H9 (cell line): ENCODE data around the gene SURF2. TPM values are rescaled to one million over a fixed set of nuclear protein-coding genes. Genes with fewer than 3 reads are reported as not detected.

Source experiments
- DNase-seq: peaks from one replicate; pipeline ENCODE4 v3.0.0-alpha.2; 2017
- H2AFZ ChIP-seq: one replicate; pipeline ENCODE4 v1.6.1; 2013; ENCODE audit warnings: mild to moderate bottlenecking, low read length, control low read depth, moderate library complexity
- H2AK5ac ChIP-seq: 2 replicates; pipeline ENCODE4 v1.6.1; 2013; ENCODE audit warnings: low read length, control low read depth, mixed read lengths; ENCODE audit not compliant: insufficient read length
- H2BK120ac ChIP-seq: one replicate; pipeline ENCODE4 v1.6.1; 2013; ENCODE audit warnings: low read depth, mild to moderate bottlenecking, low read length, control low read depth, inconsistent platforms; ENCODE audit not compliant: poor library complexity, severe bottlenecking
- H2BK12ac ChIP-seq: 2 replicates; pipeline ENCODE4 v1.6.1; 2013; ENCODE audit warnings: low read length, control low read depth, mixed read lengths, low read depth; ENCODE audit not compliant: insufficient read length
- H2BK15ac ChIP-seq: 2 replicates; pipeline ENCODE4 v1.6.1; 2013; ENCODE audit warnings: low read depth, low read length, control low read depth
- H2BK20ac ChIP-seq: one replicate; pipeline ENCODE4 v1.6.1; 2013; ENCODE audit warnings: low read depth, mild to moderate bottlenecking, low read length, control low read depth, inconsistent platforms; ENCODE audit not compliant: poor library complexity, severe bottlenecking
- H2BK5ac ChIP-seq: 2 replicates; pipeline ENCODE4 v1.6.1; 2013; ENCODE audit warnings: low read length, control low read depth, mixed read lengths; ENCODE audit not compliant: insufficient read length
- H3K14ac ChIP-seq: 2 replicates; pipeline ENCODE4 v1.6.1; 2013; ENCODE audit warnings: low read length, control low read depth; ENCODE audit not compliant: insufficient read depth
- H3K18ac ChIP-seq: 2 replicates; pipeline ENCODE4 v1.6.1; 2013; ENCODE audit warnings: low read depth, mild to moderate bottlenecking, mixed read lengths, low read length, control low read depth; ENCODE audit not compliant: insufficient read length
- H3K23ac ChIP-seq: 2 replicates; pipeline ENCODE4 v1.6.1; 2013; ENCODE audit warnings: low read length, control low read depth, mixed read lengths, low read depth; ENCODE audit not compliant: insufficient read length
- H3K23me2 ChIP-seq: 2 replicates; pipeline ENCODE4 v1.6.1; 2013; ENCODE audit warnings: low read depth, mild to moderate bottlenecking, mixed read lengths, low read length, control low read depth; ENCODE audit not compliant: insufficient read length, poor library complexity, severe bottlenecking
- H3K27ac ChIP-seq: 2 replicates; pipeline ENCODE4 v1.5.1; 2013; ENCODE audit warnings: low read length, control low read depth, mixed read lengths, low read depth; ENCODE audit not compliant: insufficient read length
- H3K27me3 ChIP-seq: 2 replicates; pipeline ENCODE4 v1.6.1; 2013; ENCODE audit warnings: low read length, control low read depth, inconsistent platforms; ENCODE audit not compliant: insufficient read depth
- H3K4ac ChIP-seq: 2 replicates; pipeline ENCODE4 v1.6.1; 2013; ENCODE audit warnings: low read depth, mild to moderate bottlenecking, control low read depth, inconsistent platforms, low read length, moderate library complexity
- H3K4me1 ChIP-seq: 2 replicates; pipeline ENCODE4 v1.6.1; 2013; ENCODE audit warnings: low read length, control low read depth, inconsistent platforms; ENCODE audit not compliant: insufficient read depth
- H3K4me2 ChIP-seq: 2 replicates; pipeline ENCODE4 v1.6.1; 2013; ENCODE audit warnings: low read length, control low read depth, mixed read lengths; ENCODE audit not compliant: insufficient read length, insufficient read depth
- H3K56ac ChIP-seq: 2 replicates; pipeline ENCODE4 v1.6.1; 2013; ENCODE audit warnings: low read depth, mild to moderate bottlenecking, mixed read lengths, low read length, control low read depth; ENCODE audit not compliant: insufficient read length
- H3K79me1 ChIP-seq: 2 replicates; pipeline ENCODE4 v1.6.1; 2013; ENCODE audit warnings: low read depth, mild to moderate bottlenecking, moderate library complexity, low read length, control low read depth, inconsistent platforms; ENCODE audit not compliant: insufficient read depth, poor library complexity, severe bottlenecking
- H3K79me2 ChIP-seq: 2 replicates; pipeline ENCODE4 v1.6.1; 2013; ENCODE audit warnings: low read length, control low read depth, inconsistent platforms; ENCODE audit not compliant: insufficient read depth
- H3K9ac ChIP-seq: 2 replicates; pipeline ENCODE4 v1.6.1; 2013; ENCODE audit warnings: low read length, control low read depth, mixed read lengths; ENCODE audit not compliant: insufficient read length; ENCODE audit errors: extremely low read depth
- H3K9me3 ChIP-seq: one replicate; pipeline ENCODE4 v1.6.1; 2013; ENCODE audit warnings: low read depth, low read length, inconsistent platforms; ENCODE audit not compliant: control insufficient read depth
- H3T11ph ChIP-seq: one replicate; pipeline ENCODE4 v1.6.1; 2013; ENCODE audit warnings: mild to moderate bottlenecking, low read length, control low read depth, inconsistent platforms
- H4K20me1 ChIP-seq: one replicate; pipeline ENCODE4 v1.6.1; 2013; ENCODE audit not compliant: control insufficient read depth, insufficient read length, insufficient read depth
- H4K5ac ChIP-seq: 2 replicates; pipeline ENCODE4 v1.6.1; 2013; ENCODE audit warnings: low read depth, mild to moderate bottlenecking, mixed read lengths, low read length, control low read depth; ENCODE audit not compliant: insufficient read length
- H4K8ac ChIP-seq: replicated peaks from 2 replicates; pipeline ENCODE4 v1.6.1; 2013; ENCODE audit warnings: low read length, control low read depth, mixed read lengths, low read depth; ENCODE audit not compliant: insufficient read length
- H4K91ac ChIP-seq: 2 replicates; pipeline ENCODE4 v1.6.1; 2013; ENCODE audit warnings: low read depth, mild to moderate bottlenecking, moderate library complexity, mixed read lengths, low read length, control low read depth; ENCODE audit not compliant: insufficient read length
- H3K27ac Mint-ChIP-seq, 3 experiments: 2 replicates in 2 of 3; 3 replicates in 1 of 3; pipeline ENCODE4 v1.8.0; 2020 to 2021; ENCODE audit warnings: mixed read lengths in 3 of 3, mild to moderate bottlenecking in 1 of 3, moderate library complexity in 1 of 3
- H3K27me3 Mint-ChIP-seq: 2 replicates; pipeline ENCODE4 v1.8.0; 2021; ENCODE audit warnings: low read depth, mild to moderate bottlenecking, moderate library complexity, mixed read lengths
- H3K36me3 Mint-ChIP-seq, 3 experiments: 2 replicates in 2 of 3; 3 replicates in 1 of 3; pipeline ENCODE4 v1.8.0; 2020 to 2021; ENCODE audit warnings: low read depth in 3 of 3, mixed read lengths in 3 of 3; ENCODE audit not compliant: insufficient read depth in 1 of 3
- H3K4me1 Mint-ChIP-seq, 2 experiments: 2 replicates each; pipeline ENCODE4 v1.8.0; 2020; ENCODE audit warnings: mixed read lengths in 2 of 2
- H3K4me3 Mint-ChIP-seq, 2 experiments: 2 replicates in 1 of 2; 3 replicates in 1 of 2; pipeline ENCODE4 v1.8.0; 2020 to 2021; ENCODE audit warnings: mild to moderate bottlenecking in 2 of 2, mixed read lengths in 2 of 2, moderate library complexity in 1 of 2
- H3K9me3 Mint-ChIP-seq, 2 experiments: 2 replicates in 1 of 2; 3 replicates in 1 of 2; pipeline ENCODE4 v1.8.0; 2020; ENCODE audit warnings: mild to moderate bottlenecking in 2 of 2, mixed read lengths in 2 of 2, moderate library complexity in 1 of 2
- CTCF ChIP-seq: fragments of 200-600 bp; sonication (generic); conservative IDR thresholded peaks from 3 replicates; pipeline ENCODE4 v1.8.0; 2021; ENCODE audit warnings: antibody characterized with exemption, mild to moderate bottlenecking
- WGBS: extraction: QIAGEN DNeasy Blood & Tissue Kit; methylation state at CpG from one replicate; pipeline ENCODE4 v1.1.7; 2013; ENCODE audit warnings: missing lambda C conversion rate, low lambda C conversion rate, mixed read lengths; ENCODE audit not compliant: insufficient read length; ENCODE audit errors: extremely low coverage; 5-methylcytosine and 5-hydroxymethylcytosine counted together
- total RNA-seq: library from RNA; stranded (reverse); gene quantifications from 2 replicates; pipeline ENCODE4 v1.2.1, GENCODE V29; 2021

SURF2 gene
- total RNA-seq, 1 experiment from 2014 or later = 44.4 TPM

- no peaks in the 10 kb centered on the region; a peak in 1 of 4 replicates for H3K4me1 Mint-ChIP-seq
Measured at GRCh38 chr9:133380734-133381133, 24.4 kb downstream of the SURF2 start.

More at GRCh38 chr9:133380734-133381133, 24.4 kb downstream of the SURF2 start:
- Histone ChIP-seq H3K23ac (no peak overlapping the region), H3K14ac (no peak overlapping the region), H3K27me3 (no peaks in the 10 kb centered on the region), H3K27ac (no peak overlapping the region), H3K4ac (no peak overlapping the region), H3K9me3 (no peaks in the 10 kb centered on the region), H2BK15ac (no peak overlapping the region), H2BK5ac (no peak overlapping the region), H3K23me2 (no peaks in the 10 kb centered on the region), H3K56ac (no peak overlapping the region), H3K18ac (no peak overlapping the region), H3K79me2 (no peaks in the 10 kb centered on the region), H3K79me1 (no peaks in the 10 kb centered on the region), H4K20me1 (peaks cover 3% of the 10 kb centered on the region), H4K5ac (no peak overlapping the region), H2AFZ (no peak overlapping the region), H2BK12ac (no peak overlapping the region), H3K4me2 (no peak overlapping the region), H2BK120ac (no peak overlapping the region), H2BK20ac (no peak overlapping the region), H3T11ph (no peak overlapping the region), H2AK5ac (no peak overlapping the region), H4K91ac (no peak overlapping the region), H3K9ac (no peak overlapping the region), H3K4me1 (no peaks in the 10 kb centered on the region), H4K8ac (no peak overlapping the region)
- DNase-seq = no peak
- Mint-ChIP-seq H3K27me3 (peaks cover 30% of the 10 kb centered on the region), H3K27ac (no peak overlapping the region), H3K9me3 (peaks cover 3 to 4% of the 10 kb centered on the region in 2 experiments; a peak in 3 of 5 replicates), H3K4me3 (no peak overlapping the region), H3K36me3 (peaks cover 0 to 2% (median 0%) of the 10 kb centered on the region in 3 experiments; a peak in 1 of 7 replicates)
- no CpG with 5 or more reads among the region's 4 CpGs for WGBS
- TF ChIP-seq CTCF = no peak
